GM23338 (cell line): ENCODE measurements around the gene RUNX3. TPM values are rescaled to one million over a fixed set of nuclear protein-coding genes. Genes with fewer than 3 reads are reported as not detected.

ENCODE experiments used
- ATAC-seq: fragments of 200-7000 bp; cut with Tn5 transposase; 3 replicates; pipeline ENCODE4 v1.9.1; 2020
- DNase-seq: peaks from one replicate; pipeline ENCODE4 v3.0.0-alpha.2; 2015; ENCODE audit warnings: low spot score
- H2AFZ ChIP-seq: fragments of 200-600 bp; sonication (generic); 2 replicates; pipeline ENCODE4 v1.8.0; 2016; ENCODE audit warnings: antibody characterized with exemption, mild to moderate bottlenecking, moderate library complexity
- H3F3A ChIP-seq: fragments of 200-600 bp; sonication (generic); replicated peaks from 2 replicates; pipeline ENCODE4 v1.8.0; 2017; ENCODE audit warnings: antibody characterized with exemption, mixed run types, low read depth
- H3K27ac ChIP-seq: fragments of 200-600 bp; sonication (generic); 2 replicates; pipeline ENCODE4 v1.6.1; 2016; ENCODE audit warnings: low read depth
- H3K27me3 ChIP-seq: fragments of 200-600 bp; sonication (generic); 2 replicates; pipeline ENCODE4 v1.8.0; 2016; ENCODE audit warnings: mild to moderate bottlenecking, mixed run types, moderate library complexity; ENCODE audit not compliant: insufficient read depth
- H3K36me3 ChIP-seq: fragments of 200-600 bp; sonication (generic); 2 replicates; pipeline ENCODE4 v1.8.0; 2016; ENCODE audit warnings: mild to moderate bottlenecking; ENCODE audit not compliant: insufficient read depth
- H3K4me1 ChIP-seq: fragments of 200-600 bp; sonication (generic); 2 replicates; pipeline ENCODE4 v1.8.0; 2016; ENCODE audit warnings: mild to moderate bottlenecking, moderate library complexity; ENCODE audit not compliant: insufficient read depth
- H3K4me2 ChIP-seq: fragments of 200-600 bp; sonication (generic); 2 replicates; pipeline ENCODE4 v1.7.1; 2017; ENCODE audit warnings: mixed run types
- H3K4me3 ChIP-seq: fragments of 200-600 bp; sonication (generic); 2 replicates; pipeline ENCODE4 v1.6.1; 2016; ENCODE audit warnings: mixed run types
- H3K79me2 ChIP-seq: fragments of 200-600 bp; sonication (generic); replicated peaks from 2 replicates; pipeline ENCODE4 v1.8.0; 2017; ENCODE audit warnings: mild to moderate bottlenecking; ENCODE audit not compliant: insufficient read depth
- H3K9me2 ChIP-seq: fragments of 200-600 bp; sonication (generic); 2 replicates; pipeline ENCODE4 v1.8.0; 2017; ENCODE audit not compliant: insufficient read depth
- H4K20me1 ChIP-seq: fragments of 200-600 bp; sonication (generic); replicated peaks from 2 replicates; pipeline ENCODE4 v1.8.0; 2017; ENCODE audit warnings: mild to moderate bottlenecking; ENCODE audit not compliant: insufficient read depth
- H3K27ac Mint-ChIP-seq: 2 replicates; pipeline ENCODE4 v1.8.0; 2020; ENCODE audit warnings: inconsistent platforms, mild to moderate bottlenecking, moderate library complexity, mixed read lengths
- H3K27me3 Mint-ChIP-seq: 3 replicates; pipeline ENCODE4 v1.8.0; 2022; ENCODE audit warnings: low read depth, mild to moderate bottlenecking, moderate library complexity, mixed read lengths, inconsistent platforms; ENCODE audit not compliant: insufficient read depth, poor library complexity
- H3K36me3 Mint-ChIP-seq: 3 replicates; pipeline ENCODE4 v1.8.0; 2021; ENCODE audit warnings: low read depth, mild to moderate bottlenecking, inconsistent platforms, moderate library complexity, mixed read lengths
- H3K4me1 Mint-ChIP-seq: 3 replicates; pipeline ENCODE4 v1.8.0; 2020; ENCODE audit warnings: mild to moderate bottlenecking, inconsistent platforms, mixed read lengths
- H3K4me3 Mint-ChIP-seq: 3 replicates; pipeline ENCODE4 v1.8.0; 2021; ENCODE audit warnings: moderate library complexity, mild to moderate bottlenecking, inconsistent platforms, mixed read lengths
- H3K9me3 Mint-ChIP-seq: 3 replicates; pipeline ENCODE4 v1.8.0; 2020; ENCODE audit warnings: moderate library complexity, mild to moderate bottlenecking, inconsistent platforms, mixed read lengths
- EZH2 ChIP-seq: fragments of 200-600 bp; sonication (generic); IDR thresholded peaks from one replicate; pipeline ENCODE4 v1.8.0; 2017; ENCODE audit warnings: antibody characterized with exemption, mild to moderate bottlenecking, low read depth; ENCODE audit not compliant: unreplicated experiment
- JUNB ChIP-seq: IDR thresholded peaks from one replicate; pipeline ENCODE4 v1.6.1; 2016; ENCODE audit warnings: antibody characterized with exemption; ENCODE audit not compliant: unreplicated experiment
- NANOG ChIP-seq: IDR thresholded peaks from 2 replicates; pipeline ENCODE4 v1.6.1; 2016; ENCODE audit warnings: antibody characterized with exemption, borderline replicate concordance
- POLR2AphosphoS5 ChIP-seq: IDR thresholded peaks from 2 replicates; pipeline ENCODE4 v1.6.1; 2016; ENCODE audit warnings: antibody characterized with exemption, low read depth
- ZNF114 ChIP-seq: fragments of 250-450 bp; sonication (Bioruptor Pico); IDR thresholded peaks from 2 replicates; pipeline ENCODE4 v1.5.0; 2020; ENCODE audit warnings: mild to moderate bottlenecking, moderate library complexity
- ZNF331 ChIP-seq: fragments of 250-450 bp; sonication (Bioruptor Pico); IDR thresholded peaks from 2 replicates; pipeline ENCODE4 v1.5.0; 2020; ENCODE audit warnings: low read depth, mild to moderate bottlenecking, moderate library complexity
- ZNF462 ChIP-seq: fragments of 250-450 bp; sonication (Bioruptor Pico); IDR thresholded peaks from 2 replicates; pipeline ENCODE4 v1.5.0; 2020; ENCODE audit warnings: mild to moderate bottlenecking, moderate library complexity
- polyA plus RNA-seq: library from polyadenylated mRNA; unstranded; fragments of >200 nt; fragmentation: Nextera tagmentation; extraction: Ambion mirVana; gene quantifications from 2 replicates; pipeline ENCODE4 v1.2.1, GENCODE V29; 2016
- total RNA-seq: library from RNA; depleted of rRNA; stranded (reverse); fragments of >200 nt; shearing (Covaris generic); gene quantifications from 2 replicates; pipeline ENCODE4 v1.2.3, GENCODE V29; 2014

The RUNX3 gene
- total and polyA plus RNA-seq, 2 experiments from 2014 or later = 0.23 to 0.73 TPM

GRCh38 chr1:24868016-24868875, 61.8 kb downstream of the RUNX3 start (continued):
- no peak for TF ChIP-seq ZNF462 (CRISPR knock-in tag)
- no peak for TF ChIP-seq EZH2

- Histone ChIP-seq H3K4me2 (no peak overlapping the region), H3K4me3 (no peak overlapping the region), H3K36me3 (no peaks in the 10 kb centered on the region), H3K27ac (no peak overlapping the region), H4K20me1 (no peaks in the 10 kb centered on the region), H3K27me3 (no peaks in the 10 kb centered on the region), H3K79me2 (no peaks in the 10 kb centered on the region), H3F3A (no peaks in the 10 kb centered on the region), H2AFZ (no peak overlapping the region), H3K4me1 (0 out of 2 replicates have a peak, but pooled peaks cover 9% of the 10 kb centered on the region), H3K9me2 (no peaks in the 10 kb centered on the region)
- Mint-ChIP-seq H3K9me3 (no peaks in the 10 kb centered on the region), H3K4me3 (no peak overlapping the region), H3K36me3 (no peaks in the 10 kb centered on the region), H3K4me1 (peaks cover 16% of the 10 kb centered on the region), H3K27ac (no peak overlapping the region), H3K27me3 (peaks cover 18% of the 10 kb centered on the region)
- DNase-seq (no peak), ATAC-seq (no peak)
- TF ChIP-seq EZH2 (no peak), ZNF331 (no peak), JUNB (no peak), NANOG (no peak), POLR2AphosphoS5 (no peak), ZNF114 (CRISPR knock-in tag) (no peak), ZNF462 (CRISPR knock-in tag) (no peak)
Observed at GRCh38 chr1:24867084-24867870, 62.8 kb downstream of the RUNX3 start.
